Colonic mucosa (tissue), 4 donors: ENCODE data around the gene CT55. TPM values are rescaled to one million over a fixed set of nuclear protein-coding genes. Genes with fewer than 3 reads are reported as not detected.
"Not testable (repeated sequence)": the region's sequence is repeated elsewhere in the genome, so short reads cannot be mapped to it uniquely, and the experiment has no call there.

Experiments
- DNase-seq: peaks from one replicate; pipeline ENCODE4 v3.0.0-alpha.2; 2020
- H3K27ac ChIP-seq: fragments of 200-600 bp; one replicate; pipeline ENCODE4 v1.8.0; 2021
- H3K27me3 ChIP-seq: fragments of 200-600 bp; one replicate; pipeline ENCODE4 v1.8.0; 2021
- H3K36me3 ChIP-seq: fragments of 200-600 bp; one replicate; pipeline ENCODE4 v1.8.0; 2021
- H3K4me1 ChIP-seq: fragments of 200-600 bp; one replicate; pipeline ENCODE4 v1.8.0; 2021; ENCODE audit warnings: mild to moderate bottlenecking
- H3K4me3 ChIP-seq: fragments of 200-600 bp; one replicate; pipeline ENCODE4 v1.8.0; 2021
- H3K9ac ChIP-seq, 2 donors: one replicate each; pipeline ENCODE4 v1.7.0; 2013; ENCODE audit warnings: control low read depth in 2 of 2, low read depth in 2 of 2, low read length in 2 of 2
- H3K9me3 ChIP-seq: fragments of 200-600 bp; one replicate; pipeline ENCODE4 v1.8.0; 2021
- CTCF ChIP-seq: fragments of 200-600 bp; IDR thresholded peaks from one replicate; pipeline ENCODE4 v1.8.0; 2022; ENCODE audit warnings: antibody characterized with exemption, mild to moderate bottlenecking
- intact Hi-C: fragments of 100-400 bp; cut with DNase I; formaldehyde crosslinking; loops from one replicate; pipeline ENCODE4 v1.14.1; 2022
- total RNA-seq, 2 donors: library from RNA; stranded (reverse); fragmentation: NEBNext Ultra II Directional in 1 of 2; extraction: Animal tissue kit (Norgen Biotek cat#: 25700) in 1 of 2; gene quantifications; one replicate each; pipeline ENCODE4 v1.2.1, GENCODE V29; 2021
- donor health status: healthy.
- donor health status: DM: no; HTN: no; CAD: no.
- donor health status: DM: no; HTN: no; CAD: no.

CT55 gene
- total RNA-seq, 2 donors from 2014 or later = not detected

GRCh38 chrX:135193740-135194139, 22.5 kb upstream of the CT55 start:
- Histone ChIP-seq H3K9me3 (no peaks in the 10 kb centered on the region), H3K4me3 (no peak overlapping the region), H3K4me1 (no peaks in the 10 kb centered on the region), H3K9ac (no peak overlapping the region), H3K27ac (no peak overlapping the region), H3K36me3 (no peaks in the 10 kb centered on the region), H3K27me3 (no peaks in the 10 kb centered on the region)
- intact Hi-C loops = no loop called here
- no peak for DNase-seq
- TF ChIP-seq CTCF = no peak

GRCh38 chrX:135191838-135192237, 20.6 kb upstream of the CT55 start:
- TF ChIP-seq CTCF = no peak
- Histone ChIP-seq H3K27ac (no peak overlapping the region), H3K9ac (no peak overlapping the region), H3K9me3 (no peaks in the 10 kb centered on the region), H3K4me1 (no peaks in the 10 kb centered on the region), H3K4me3 (no peak overlapping the region), H3K27me3 (no peaks in the 10 kb centered on the region), H3K36me3 (no peaks in the 10 kb centered on the region)
- DNase-seq = no peak
- intact Hi-C loops = no loop called here

GRCh38 chrX:135185795-135186443, 14.7 kb upstream of the CT55 start:
- no peak overlapping the region for H3K4me3 ChIP-seq
- no peak for DNase-seq
- no peaks in the 10 kb centered on the region for H3K27me3 ChIP-seq
- H3K9me3 ChIP-seq = no peaks in the 10 kb centered on the region
- H3K27ac ChIP-seq = no peak overlapping the region
- no peaks in the 10 kb centered on the region for H3K36me3 ChIP-seq
- intact Hi-C loops = no loop called here
- no peak overlapping the region for H3K9ac ChIP-seq
- H3K4me1 ChIP-seq = no peaks in the 10 kb centered on the region
- TF ChIP-seq CTCF = no peak

GRCh38 chrX:135178636-135179035, 7.4 kb upstream of the CT55 start:
- no peak overlapping the region for H3K4me3 ChIP-seq
- H3K9me3 ChIP-seq = no peaks in the 10 kb centered on the region
- H3K27me3 ChIP-seq = no peaks in the 10 kb centered on the region
- intact Hi-C loops = no loop called here
- H3K36me3 ChIP-seq = no peaks in the 10 kb centered on the region
- no peaks in the 10 kb centered on the region for H3K4me1 ChIP-seq
- TF ChIP-seq CTCF = no peak
- no peak overlapping the region for H3K27ac ChIP-seq
- DNase-seq = no peak
- no peak overlapping the region for H3K9ac ChIP-seq

- no peak overlapping the region for H3K9ac ChIP-seq
- H3K9me3 ChIP-seq = no peaks in the 10 kb centered on the region
- no peak for DNase-seq
- TF ChIP-seq CTCF = no peak
- H3K4me3 ChIP-seq = no peak overlapping the region
- H3K36me3 ChIP-seq = no peaks in the 10 kb centered on the region
- H3K4me1 ChIP-seq = no peaks in the 10 kb centered on the region
- H3K27me3 ChIP-seq = no peaks in the 10 kb centered on the region
- H3K27ac ChIP-seq = no peak overlapping the region
- intact Hi-C loops = no loop called here
Measured at GRCh38 chrX:135170468-135170867, 730 bp downstream of the CT55 start.

- DNase-seq, H3K9ac ChIP-seq, H3K27me3 ChIP-seq, H3K27ac ChIP-seq, intact Hi-C loops, H3K4me1 ChIP-seq, H3K4me3 ChIP-seq, H3K36me3 ChIP-seq, H3K9me3 ChIP-seq: not testable (repeated sequence)
Measured at GRCh38 chrX:135169534-135169933, 1.7 kb downstream of the CT55 start.
